Measurements from ENCODE around the gene CNOT8. TPM values are rescaled to one million over a fixed set of nuclear protein-coding genes. Genes with fewer than 3 reads are reported as not detected.

Gene CNOT8
- total and polyA plus RNA-seq, 9 of the 15 experiments (the other 6 are each of a cell fraction or from before 2014, with no cell fraction given): 15.2 to 68.9 (median 52.1) TPM

DNA sequence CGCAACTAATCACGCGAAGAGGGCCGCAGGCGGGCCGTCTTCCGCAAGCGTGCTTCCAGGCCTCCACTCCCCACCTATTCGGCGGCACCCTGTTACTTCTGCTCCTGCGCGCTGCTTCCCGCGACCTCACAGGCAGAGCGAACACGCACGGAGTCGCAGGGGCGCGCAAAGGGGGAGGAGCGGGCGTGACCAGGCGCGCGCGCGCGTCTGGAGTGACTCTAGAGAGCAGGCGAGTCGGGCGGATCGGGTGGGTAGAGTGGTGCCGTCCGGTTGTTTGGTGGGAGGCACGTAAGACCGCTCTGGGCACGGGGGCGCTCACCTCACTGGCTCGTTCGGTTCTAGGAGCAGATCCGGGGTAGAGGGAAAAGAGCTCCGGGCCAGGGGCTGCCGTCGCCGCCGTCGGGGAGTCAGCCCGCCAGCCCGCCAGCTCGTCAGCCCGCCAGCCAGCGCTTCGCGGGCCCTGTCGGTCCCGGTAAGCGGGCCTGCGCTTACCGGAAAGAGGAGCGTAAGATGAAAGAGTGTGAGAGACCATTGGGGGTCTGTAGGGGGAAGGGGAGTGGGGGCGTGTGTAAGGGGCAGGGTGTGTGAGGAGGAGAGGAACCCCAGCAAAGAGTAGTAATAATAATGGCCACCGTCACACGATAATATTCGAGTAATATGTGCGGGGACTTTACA, at the start of gene CNOT8 (continued):
- TF ChIP-seq GABPA (tag; conservative IDR thresholded peaks at IDR 0.05; ENCODE audit: low read depth) (peak; percentile 91), ELF4 (CRISPR knock-in tag; IDR thresholded peaks at IDR 0.05) (peak; percentile 84), TCF7 (IDR thresholded peaks at IDR 0.05; ENCODE audit: borderline replicate concordance) (no peak), ZNF324 (CRISPR knock-in tag; IDR thresholded peaks at IDR 0.05) (no peak), MTA2 (IDR thresholded peaks at IDR 0.05; ENCODE audit: low read depth) (no peak), TEAD2 (tag; IDR thresholded peaks at IDR 0.05) (no peak), NR2F6 (CRISPR knock-in tag; IDR thresholded peaks at IDR 0.05) (no peak), NBN (IDR thresholded peaks at IDR 0.05; ENCODE audit: low read depth) (peak; percentile 39; the same call in 1 of the 2 replicates), ZNF707 (CRISPR knock-in tag; conservative IDR thresholded peaks at IDR 0.05) (0 out of 2 replicates have a peak, but pooled peaks have one; percentile 29), NFATC3 (IDR thresholded peaks at IDR 0.05) (no peak), L3MBTL2 (IDR thresholded peaks at IDR 0.05) (peak; percentile 10), ZEB2 (IDR thresholded peaks at IDR 0.05) (no peak), U2AF2 (optimal IDR thresholded peaks at IDR 0.05; ENCODE audit: low read depth, low read length) (no peak), KDM5B (IDR thresholded peaks at IDR 0.05; ENCODE audit: insufficient replicate concordance, low read depth, low read length) (no peak), PCBP1 (IDR thresholded peaks at IDR 0.05; ENCODE audit: low read depth, low read length, poor library complexity, severe bottlenecking) (peak; percentile 40), TRIM28 (IDR thresholded peaks at IDR 0.05) (no peak), ZFPM2 (CRISPR knock-in tag; IDR thresholded peaks at IDR 0.05) (no peak), MCM2 (IDR thresholded peaks at IDR 0.05; ENCODE audit: low read depth) (no peak), RBM22 (IDR thresholded peaks at IDR 0.05; ENCODE audit: low read depth, low read length, poor library complexity, severe bottlenecking) (no peak)
- TF ChIP-seq, protein P1, sequence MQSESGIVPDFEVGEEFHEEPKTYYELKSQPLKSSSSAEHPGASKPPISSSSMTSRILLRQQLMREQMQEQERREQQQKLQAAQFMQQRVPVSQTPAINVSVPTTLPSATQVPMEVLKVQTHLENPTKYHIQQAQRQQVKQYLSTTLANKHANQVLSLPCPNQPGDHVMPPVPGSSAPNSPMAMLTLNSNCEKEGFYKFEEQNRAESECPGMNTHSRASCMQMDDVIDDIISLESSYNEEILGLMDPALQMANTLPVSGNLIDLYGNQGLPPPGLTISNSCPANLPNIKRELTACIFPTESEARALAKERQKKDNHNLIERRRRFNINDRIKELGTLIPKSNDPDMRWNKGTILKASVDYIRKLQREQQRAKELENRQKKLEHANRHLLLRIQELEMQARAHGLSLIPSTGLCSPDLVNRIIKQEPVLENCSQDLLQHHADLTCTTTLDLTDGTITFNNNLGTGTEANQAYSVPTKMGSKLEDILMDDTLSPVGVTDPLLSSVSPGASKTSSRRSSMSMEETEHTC (IDR thresholded peaks at IDR 0.05): no peak
- TF ChIP-seq, protein P2, sequence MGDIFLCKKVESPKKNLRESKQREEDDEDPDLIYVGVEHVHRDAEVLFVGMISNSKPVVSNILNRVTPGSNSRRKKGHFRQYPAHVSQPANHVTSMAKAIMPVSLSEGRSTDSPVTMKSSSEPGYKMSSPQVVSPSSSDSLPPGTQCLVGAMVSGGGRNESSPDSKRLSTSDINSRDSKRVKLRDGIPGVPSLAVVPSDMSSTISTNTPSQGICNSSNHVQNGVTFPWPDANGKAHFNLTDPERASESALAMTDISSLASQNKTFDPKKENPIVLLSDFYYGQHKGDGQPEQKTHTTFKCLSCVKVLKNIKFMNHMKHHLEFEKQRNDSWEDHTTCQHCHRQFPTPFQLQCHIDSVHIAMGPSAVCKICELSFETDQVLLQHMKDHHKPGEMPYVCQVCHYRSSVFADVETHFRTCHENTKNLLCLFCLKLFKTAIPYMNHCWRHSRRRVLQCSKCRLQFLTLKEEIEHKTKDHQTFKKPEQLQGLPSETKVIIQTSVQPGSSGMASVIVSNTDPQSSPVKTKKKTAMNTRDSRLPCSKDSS (IDR thresholded peaks at IDR 0.05; ENCODE audit: low read depth, partially characterized antibody): no peak
- TF ChIP-seq, protein P3, sequence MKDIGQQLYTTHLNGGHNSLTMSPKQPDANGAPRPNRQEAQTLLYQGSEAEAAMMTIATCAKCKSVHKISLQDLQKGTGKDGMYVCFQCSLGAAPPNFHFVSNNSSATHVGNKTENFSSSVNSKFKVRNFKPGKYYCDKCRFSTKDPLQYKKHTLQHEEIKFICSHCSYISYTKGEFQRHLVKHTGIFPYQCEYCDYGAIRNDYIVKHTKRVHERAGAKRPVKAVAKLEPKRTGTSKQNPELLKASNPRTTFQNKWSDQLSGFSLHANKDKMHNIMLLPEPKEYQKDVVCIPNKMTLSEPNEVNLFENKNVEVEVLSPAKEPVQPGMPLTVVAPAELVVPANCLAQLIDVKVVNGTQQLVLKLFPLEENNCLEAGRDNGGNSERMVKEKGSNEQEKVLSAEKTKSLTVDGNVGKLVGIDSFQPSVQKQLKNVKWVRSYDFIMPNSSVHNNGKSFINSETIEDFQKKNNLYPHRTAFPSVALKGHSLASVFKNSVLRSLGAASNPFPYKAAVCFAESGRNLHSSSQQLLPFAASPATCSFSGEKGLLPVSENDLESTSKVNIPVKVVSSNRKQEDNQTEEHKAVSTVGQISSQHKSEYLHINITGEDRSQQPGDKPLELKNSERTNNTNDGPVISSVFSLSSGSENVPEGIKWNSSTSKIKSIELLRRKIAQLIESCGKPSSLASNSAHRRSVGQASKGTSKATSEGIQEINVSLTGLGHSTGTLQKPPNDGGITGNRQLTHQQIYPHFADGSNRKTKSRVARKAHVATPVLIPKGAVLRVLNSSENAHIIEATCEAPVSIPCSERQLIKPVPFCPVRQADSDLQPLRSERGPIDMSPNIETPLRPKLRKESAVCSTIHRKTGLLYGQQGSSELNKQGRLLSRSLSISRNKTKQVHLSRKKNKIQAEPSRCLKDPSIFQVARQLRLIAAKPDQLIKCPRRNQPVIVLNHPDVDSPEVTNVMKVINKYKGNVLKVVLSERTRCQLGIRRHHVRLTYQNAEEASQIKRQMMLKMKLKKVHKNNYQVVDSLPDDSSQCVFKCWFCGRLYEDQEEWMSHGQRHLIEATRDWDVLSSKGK (CRISPR knock-in tag; IDR thresholded peaks at IDR 0.05): no peak
- TF ChIP-seq, protein P4, sequence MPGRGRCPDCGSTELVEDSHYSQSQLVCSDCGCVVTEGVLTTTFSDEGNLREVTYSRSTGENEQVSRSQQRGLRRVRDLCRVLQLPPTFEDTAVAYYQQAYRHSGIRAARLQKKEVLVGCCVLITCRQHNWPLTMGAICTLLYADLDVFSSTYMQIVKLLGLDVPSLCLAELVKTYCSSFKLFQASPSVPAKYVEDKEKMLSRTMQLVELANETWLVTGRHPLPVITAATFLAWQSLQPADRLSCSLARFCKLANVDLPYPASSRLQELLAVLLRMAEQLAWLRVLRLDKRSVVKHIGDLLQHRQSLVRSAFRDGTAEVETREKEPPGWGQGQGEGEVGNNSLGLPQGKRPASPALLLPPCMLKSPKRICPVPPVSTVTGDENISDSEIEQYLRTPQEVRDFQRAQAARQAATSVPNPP (IDR thresholded peaks at IDR 0.05; ENCODE audit: borderline replicate concordance, insufficient read depth, insufficient read length): no peak
